K562 (cell line): ENCODE data around the gene ERN1. TPM values are rescaled to one million over a fixed set of nuclear protein-coding genes. Genes with fewer than 3 reads are reported as not detected.
A peak's percentile ranks its signal among the peaks of the same experiment; 100 is the strongest.

Experiments
- BCL6 ChIP-seq: fragments of 250-450 bp; sonication (Bioruptor Pico); IDR thresholded peaks from 2 replicates; pipeline ENCODE4 v1.4.0; 2020
- E2F3 ChIP-seq: fragments of 250-450 bp; sonication (Bioruptor Pico); IDR thresholded peaks from 2 replicates; pipeline ENCODE4 v1.4.0; 2020; ENCODE audit warnings: mild to moderate bottlenecking
- HNRNPL ChIP-seq: fragments of 200-400 bp; formaldehyde crosslinking; IDR thresholded peaks from 2 replicates; pipeline ENCODE4 v1.6.1; 2017; ENCODE audit warnings: low read depth, mild to moderate bottlenecking, low read length
- HOMEZ ChIP-seq: fragments of 250-450 bp; sonication (Bioruptor Pico); IDR thresholded peaks from 2 replicates; pipeline ENCODE4 v1.4.0; 2020; ENCODE audit warnings: mild to moderate bottlenecking, moderate library complexity
- ILK ChIP-seq: fragments of 450-650 bp; IDR thresholded peaks from 2 replicates; pipeline ENCODE4 v1.6.1; 2016; ENCODE audit warnings: missing genetic modification characterization, low read depth, mild to moderate bottlenecking, missing compliant biosample characterization, moderate library complexity, borderline replicate concordance
- NFRKB ChIP-seq: fragments of 450-650 bp; IDR thresholded peaks from 2 replicates; pipeline ENCODE4 v1.6.1; 2016; ENCODE audit warnings: low read depth
- PHF8 ChIP-seq: fragments of 200-600 bp; sonication (generic); IDR thresholded peaks from 2 replicates; pipeline ENCODE4 v1.6.1; 2012; ENCODE audit warnings: mixed run types, mild to moderate bottlenecking, inconsistent platforms, low read length, moderate library complexity, borderline replicate concordance
- RNF2 ChIP-seq: sonication (generic); IDR thresholded peaks from 2 replicates; pipeline ENCODE4 v1.6.1; 2016
- STAT5A ChIP-seq: IDR thresholded peaks from 2 replicates; pipeline ENCODE4 v1.6.1; 2012; ENCODE audit warnings: low read length, inconsistent platforms, borderline replicate concordance
- TAF15 ChIP-seq: fragments of 200-400 bp; formaldehyde crosslinking; IDR thresholded peaks from 2 replicates; pipeline ENCODE4 v1.6.1; 2017; ENCODE audit warnings: mild to moderate bottlenecking, low read depth, low read length, moderate library complexity
- TRIM24 ChIP-seq, 2 experiments: fragments of 450-650 bp; IDR thresholded peaks; 2 replicates each; pipeline ENCODE4 v1.6.1; 2016
- TSC22D4 ChIP-seq: fragments of 450-650 bp; IDR thresholded peaks from 2 replicates; pipeline ENCODE4 v1.6.1; 2016; ENCODE audit warnings: missing genetic modification characterization, missing biosample characterization, control low read depth
- U2AF1 ChIP-seq: fragments of 200-400 bp; formaldehyde crosslinking; optimal IDR thresholded peaks from 2 replicates; pipeline ENCODE3; 2017; ENCODE audit warnings: mild to moderate bottlenecking, low read depth, low read length, moderate library complexity
- ZBTB40 ChIP-seq, 2 experiments: fragments of 450-650 bp in 1 of 2; sonication (generic) in 1 of 2; formaldehyde crosslinking in 1 of 2; IDR thresholded peaks; 2 replicates each; pipeline versions ENCODE4 v1.7.1 to v1.9.0; 2016 to 2022; ENCODE audit warnings: inconsistent platforms in 1 of 2, mild to moderate bottlenecking in 1 of 2, missing genetic modification reagents in 1 of 2
- ZNF12 ChIP-seq: sonication (generic); formaldehyde crosslinking; IDR thresholded peaks from 2 replicates; pipeline ENCODE4 v1.4.0; 2020; ENCODE audit warnings: mild to moderate bottlenecking, missing genetic modification reagents
- polyA plus RNA-seq, 8 experiments: library from polyadenylated mRNA; depleted of rRNA in 4 of 8; stranded (reverse) in 5 of 8; unstranded in 3 of 8; fragments of >200 nt; fragmentation: Nextera tagmentation in 2 of 8; fragmentation: Illumina TruSeq in 1 of 8; extraction: Ambion mirVana in 2 of 8; extraction: Trizol in 1 of 8; gene quantifications; 2 replicates each; pipeline versions ENCODE4 v1.2.1 to v1.2.3, GENCODE V29; 2011 to 2014; ENCODE audit warnings: inconsistent platforms in 1 of 8, missing spikeins in 1 of 8
- total RNA-seq, 7 experiments: library from RNA; depleted of rRNA in 6 of 7; stranded (reverse); fragments of >200 nt in 6 of 7; fragmentation: Illumina TruSeq in 2 of 7; extraction: Trizol in 2 of 7; gene quantifications; 2 replicates each; pipeline versions ENCODE4 v1.2.1 to v1.2.3, GENCODE V29; 2011 to 2021; ENCODE audit warnings: low replicate concordance in 1 of 7
- TF ChIP-seq, protein P1 (sequence below): fragments of 250-450 bp; sonication (Bioruptor Pico); IDR thresholded peaks from 2 replicates; pipeline ENCODE4 v1.5.0; 2021

The ERN1 gene
- total and polyA plus RNA-seq, 9 of the 15 experiments (the other 6 are each of a cell fraction or from before 2014, with no cell fraction given): 2.1 to 22.5 (median 7.3) TPM

GRCh38 chr17:64129765-64130558, at the start of gene ERN1 (continued):
- TF ChIP-seq TAF15 (no peak), PHF8 (peak; percentile 89; the same call in 1 of the 2 replicates), E2F3 (CRISPR knock-in tag) (no peak; the same call in 1 of the 2 replicates), STAT5A (no peak), HNRNPL (peak; percentile 72), ZBTB40 (IDR thresholded peaks at IDR 0.05) (peak; percentile 40; the same call in 1 of the 2 replicates), ZBTB40 (CRISPR knock-in tag; IDR thresholded peaks at IDR 0.05) (no peak), U2AF1 (peak; percentile 67), TRIM24 (IDR thresholded peaks at IDR 0.05) (0 out of 4 replicates have a peak, but pooled peaks of 1 of the 2 experiments have one; percentile 16), NFRKB (no peak), ILK (tag) (no peak), TSC22D4 (tag) (no peak), BCL6 (CRISPR knock-in tag) (no peak), RNF2 (peak; percentile 72; the same call in 1 of the 2 replicates), ZNF12 (no peak; the same call in 1 of the 2 replicates), HOMEZ (CRISPR knock-in tag) (no peak)
- TF ChIP-seq, protein P1, sequence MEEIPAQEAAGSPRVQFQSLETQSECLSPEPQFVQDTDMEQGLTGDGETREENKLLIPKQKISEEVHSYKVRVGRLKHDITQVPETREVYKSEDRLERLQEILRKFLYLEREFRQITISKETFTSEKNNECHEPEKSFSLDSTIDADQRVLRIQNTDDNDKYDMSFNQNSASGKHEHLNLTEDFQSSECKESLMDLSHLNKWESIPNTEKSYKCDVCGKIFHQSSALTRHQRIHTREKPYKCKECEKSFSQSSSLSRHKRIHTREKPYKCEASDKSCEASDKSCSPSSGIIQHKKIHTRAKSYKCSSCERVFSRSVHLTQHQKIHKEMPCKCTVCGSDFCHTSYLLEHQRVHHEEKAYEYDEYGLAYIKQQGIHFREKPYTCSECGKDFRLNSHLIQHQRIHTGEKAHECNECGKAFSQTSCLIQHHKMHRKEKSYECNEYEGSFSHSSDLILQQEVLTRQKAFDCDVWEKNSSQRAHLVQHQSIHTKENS (CRISPR knock-in tag): no peak
